GM19463 (cell line): ENCODE results near the gene NAV3.
"Not testable (repeated sequence)": the region's sequence is repeated elsewhere in the genome, so short reads cannot be mapped to it uniquely, and the experiment has no call there.

Experiments used
- ATAC-seq: cut with Tn5 transposase; IDR thresholded peaks from one replicate; pipeline ENCODE4 v1.9.1; 2021; ENCODE audit warnings: mild to moderate bottlenecking, moderate library complexity; ENCODE audit not compliant: unreplicated experiment

The NAV3 gene

GRCh38 chr12:78236264-78236663, 405.6 kb downstream of the NAV3 start:
- ATAC-seq: no peak

DNA sequence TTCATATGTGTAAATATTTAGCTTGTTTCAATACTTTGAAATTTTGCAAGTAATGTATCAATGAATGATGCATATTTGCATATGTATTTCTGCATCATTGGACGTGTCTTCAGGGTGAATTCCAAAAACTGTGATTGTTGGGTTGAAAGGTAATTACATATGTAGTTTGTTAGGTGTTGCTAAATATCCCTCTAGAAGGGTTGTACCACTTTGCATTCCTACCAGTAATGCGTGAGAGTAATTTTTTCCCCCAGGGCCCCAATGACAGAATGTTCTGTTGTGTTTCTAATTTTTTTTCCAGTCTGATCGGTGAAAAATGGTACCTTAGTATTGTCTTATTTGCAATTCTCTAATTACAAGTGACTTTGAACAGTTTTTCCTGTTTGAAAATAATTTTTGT, 408.9 kb downstream of the NAV3 start:
- no peak for ATAC-seq

DNA sequence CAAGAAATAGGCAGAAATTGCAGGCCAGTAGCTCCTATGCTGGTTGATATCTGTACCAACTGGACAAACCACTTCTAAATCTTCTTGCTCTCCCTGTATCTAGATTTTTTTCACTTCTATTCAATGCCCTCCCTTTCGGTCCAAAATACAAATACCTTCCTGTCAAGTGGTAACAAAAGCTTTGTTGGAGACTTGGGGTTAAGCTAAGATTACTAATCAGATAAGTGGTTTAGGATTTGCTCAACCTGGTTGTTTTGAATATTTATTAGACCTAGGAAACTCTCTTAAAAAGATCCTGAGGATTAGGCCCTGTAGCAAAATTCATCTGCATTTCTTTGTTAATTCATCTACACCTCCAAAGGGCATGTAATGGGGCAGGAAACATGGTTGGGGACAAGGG, 410.1 kb downstream of the NAV3 start:
- no peak for ATAC-seq

DNA sequence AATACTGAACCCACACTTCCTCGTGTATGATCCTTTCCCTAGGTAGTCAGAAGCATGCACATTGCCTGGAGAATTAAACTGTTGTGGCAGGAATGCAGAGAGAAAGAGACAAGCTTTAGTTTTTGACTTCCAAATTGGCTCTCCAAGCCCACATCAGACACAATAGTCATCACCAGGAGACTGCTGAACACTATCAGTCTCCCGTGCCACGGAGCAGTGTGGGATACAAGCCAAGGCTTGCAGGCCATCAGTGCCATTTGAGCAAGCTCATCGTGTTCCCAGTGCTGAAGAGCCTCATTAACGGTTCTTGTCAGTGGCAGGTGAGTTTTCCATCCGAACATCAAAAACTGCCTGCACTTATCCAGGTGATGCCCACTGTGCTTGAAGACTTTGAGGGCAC, 410.8 kb downstream of the NAV3 start:
- no peak for ATAC-seq

GRCh38 chr12:78244916-78245507, 414.3 kb downstream of the NAV3 start:
- ATAC-seq: no peak

- no peak for ATAC-seq
These were observed 417.6 kb downstream of the NAV3 start for GRCh38 chr12:78248321-78248720.

- no peak for ATAC-seq
These were observed 418.9 kb downstream of the NAV3 start for GRCh38 chr12:78249578-78249977.

DNA sequence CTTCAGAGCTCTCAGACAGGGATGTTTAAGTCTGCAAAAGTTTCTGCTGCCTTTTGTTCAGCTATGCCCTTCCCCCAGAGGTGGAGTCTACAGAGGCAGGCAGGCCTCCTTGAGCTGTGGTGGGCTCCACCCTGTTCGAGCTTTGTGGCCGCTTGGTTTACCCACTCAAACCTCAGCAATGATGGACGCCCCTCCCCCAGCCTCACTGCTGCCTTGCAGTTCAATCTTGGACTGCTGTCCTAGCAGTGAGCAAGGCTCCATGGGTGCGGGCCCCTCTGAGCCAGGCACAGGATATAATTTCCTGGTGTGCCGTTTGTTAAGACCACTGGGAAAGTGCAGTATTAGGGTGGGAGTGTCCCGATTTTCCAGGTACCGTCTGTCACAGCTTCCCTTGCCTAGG, 427.0 kb downstream of the NAV3 start:
- not testable (repeated sequence) for ATAC-seq

DNA sequence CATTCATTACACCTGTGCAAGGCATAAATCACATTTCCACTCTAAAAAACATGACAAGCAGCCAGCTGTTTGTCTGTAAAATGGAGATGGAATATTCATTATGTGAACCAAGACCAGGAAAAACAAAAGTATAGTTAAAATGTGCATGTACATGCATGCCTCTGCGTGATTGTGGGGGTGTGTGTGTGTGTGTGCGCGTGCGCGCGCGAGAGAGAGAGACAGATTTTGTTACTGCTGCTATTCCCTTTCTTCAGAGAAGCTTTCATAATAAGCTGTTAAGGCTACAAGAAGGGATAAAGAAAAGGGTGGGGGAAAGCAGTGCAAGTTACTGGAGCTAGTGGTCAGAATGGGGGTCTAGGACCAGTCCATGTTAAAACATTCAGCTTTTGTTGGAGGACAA, 430.3 kb downstream of the NAV3 start:
- no peak for ATAC-seq

GRCh38 chr12:78261901-78262300, 431.2 kb downstream of the NAV3 start:
- ATAC-seq: no peak
